K562 (cell line): ENCODE measurements around the gene ERVK3-1. TPM values are rescaled to one million over a fixed set of nuclear protein-coding genes. Genes with fewer than 3 reads are reported as not detected.
A peak's percentile ranks its signal among the peaks of the same experiment; 100 is the strongest.

Experiments
- ATAC-seq: fragments of 200-7000 bp; cut with Tn5 transposase; 3 replicates; pipeline ENCODE4 v1.9.1; 2020; ENCODE audit warnings: moderate library complexity
- BruUV-seq: library from RNA; stranded (reverse); fragments of 400-500 nt; replicated peaks from 2 replicates; lab custom pipeline; 2021; lab: Mats Ljungman, UMichigan
- CTCF ChIA-PET: fragments of 300-600 bp; formaldehyde crosslinking; extraction: SDS; loops from one replicate; lab custom pipeline; 2021; ENCODE audit warnings: low intra/inter-chr PET ratio; lab: Yijun Ruan, JAX
- POLR2A ChIA-PET: fragments of 300-600, 350-650 bp; sonication (Branson Sonifier 250); formaldehyde crosslinking; extraction: SDS; loops from one replicate; lab custom pipeline; 2021; ENCODE audit warnings: antibody characterized with exemption, inconsistent platforms; lab: Yijun Ruan, JAX
- DNase-seq, 4 experiments: peaks; one replicate each; pipeline versions ENCODE4 v3.0.0 to v3.0.0-alpha.2; 2011 to 2018; ENCODE audit warnings: low spot score in 3 of 4, mixed read lengths in 3 of 4; ENCODE audit errors: extremely low read depth in 1 of 4
- FAIRE-seq: peaks from 2 replicates; lab custom pipeline; 2011; peaks lifted over from hg19 to GRCh38; lab: Jason Lieb, UNC
- H2AFZ ChIP-seq: 2 replicates; pipeline ENCODE4 v1.6.0; 2011; ENCODE audit warnings: low read depth, low read length, control low read depth, inconsistent platforms
- H3K27ac ChIP-seq: fragments of 200-600 bp; 3 replicates; pipeline ENCODE4 v1.8.0; 2011; ENCODE audit warnings: low read depth, mild to moderate bottlenecking, control low read depth, inconsistent platforms, low read length, moderate library complexity, mixed read lengths; ENCODE audit errors: extremely low read depth
- H3K27me3 ChIP-seq, 2 experiments: fragments of 300-600 bp in 1 of 2; 2 replicates in 1 of 2; 3 replicates in 1 of 2; pipeline versions ENCODE4 v1.6.0 to v1.8.0; 2011; ENCODE audit warnings: inconsistent platforms in 2 of 2, low read length in 2 of 2, mild to moderate bottlenecking in 1 of 2, mixed read lengths in 1 of 2, moderate library complexity in 1 of 2; ENCODE audit not compliant: control insufficient read depth in 2 of 2, insufficient read depth in 2 of 2
- H3K36me3 ChIP-seq: fragments of 300-600 bp; 3 replicates; pipeline ENCODE4 v1.8.0; 2011; ENCODE audit warnings: mild to moderate bottlenecking, low read length, inconsistent platforms; ENCODE audit not compliant: control insufficient read depth, insufficient read depth
- H3K4me1 ChIP-seq, 2 experiments: fragments of 200-600 bp in 1 of 2; replicated peaks in 1 of 2; 2 replicates in 1 of 2; 3 replicates in 1 of 2; pipeline versions ENCODE4 v1.5.1 to v1.8.0; 2011; ENCODE audit warnings: inconsistent platforms in 2 of 2, low read length in 2 of 2, mild to moderate bottlenecking in 1 of 2, mixed read lengths in 1 of 2, moderate library complexity in 1 of 2; ENCODE audit not compliant: control insufficient read depth in 2 of 2, insufficient read depth in 2 of 2
- H3K4me2 ChIP-seq: 2 replicates; pipeline ENCODE4 v1.6.1; 2011; ENCODE audit warnings: low read length, control low read depth, inconsistent platforms, mixed read lengths; ENCODE audit not compliant: insufficient read depth
- H3K4me3 ChIP-seq: fragments of 200-600 bp; sonication (generic), shearing (Covaris generic); 2 replicates; pipeline ENCODE4 v1.5.1; 2016; ENCODE audit warnings: control low read depth, inconsistent platforms
- H3K79me2 ChIP-seq: fragments of 200-600 bp; 3 replicates; pipeline ENCODE4 v1.8.0; 2011; ENCODE audit warnings: low read length, inconsistent platforms; ENCODE audit not compliant: control insufficient read depth, insufficient read depth
- H3K9ac ChIP-seq, 2 experiments: 2 replicates each; pipeline versions ENCODE4 v1.6.0 to v1.6.1; 2011; ENCODE audit warnings: low read depth in 2 of 2, low read length in 2 of 2, control low read depth in 1 of 2, inconsistent platforms in 1 of 2, mild to moderate bottlenecking in 1 of 2, mixed read lengths in 1 of 2; ENCODE audit not compliant: insufficient read depth in 1 of 2
- H3K9me1 ChIP-seq: one replicate; pipeline ENCODE4 v1.6.0; 2011; ENCODE audit warnings: inconsistent platforms, mild to moderate bottlenecking, low read length, moderate library complexity; ENCODE audit not compliant: control insufficient read depth, insufficient read depth
- H3K9me3 ChIP-seq: replicated peaks from 2 replicates; pipeline ENCODE4 v1.5.1; 2011; ENCODE audit warnings: low read depth, low read length, inconsistent platforms; ENCODE audit not compliant: control insufficient read depth, insufficient read depth
- H4K20me1 ChIP-seq: replicated peaks from 2 replicates; pipeline ENCODE4 v1.6.1; 2011; ENCODE audit warnings: low read length, inconsistent platforms, mixed read lengths; ENCODE audit not compliant: control insufficient read depth, insufficient read depth
- ASH1L ChIP-seq: fragments of 450-650 bp; IDR thresholded peaks from 2 replicates; pipeline ENCODE4 v1.6.1; 2018; ENCODE audit warnings: borderline replicate concordance, mild to moderate bottlenecking, low read depth; ENCODE audit not compliant: partially characterized antibody
- FOXA3 ChIP-seq, 2 experiments: fragments of 450-650 bp in 1 of 2; sonication (generic) in 1 of 2; formaldehyde crosslinking; IDR thresholded peaks in 1 of 2; conservative IDR thresholded peaks in 1 of 2; 2 replicates each; pipeline versions ENCODE4 v1.4.0 to v1.8.0; 2020 to 2022; ENCODE audit warnings: mild to moderate bottlenecking in 2 of 2, missing genetic modification reagents in 1 of 2
- POLR2G ChIP-seq: fragments of 200-400 bp; formaldehyde crosslinking; IDR thresholded peaks from 2 replicates; pipeline ENCODE4 v1.6.1; 2017; ENCODE audit warnings: low read depth, mild to moderate bottlenecking, antibody characterized with exemption, low read length, moderate library complexity
- WGBS: fragments of 100-300 bp; shearing (Covaris generic); methylation state at CpG from one replicate; pipeline ENCODE4 v1.1.6; 2016; ENCODE audit warnings: low coverage, mixed read lengths; ENCODE audit not compliant: insufficient coverage; ENCODE audit errors: missing lambda C conversion rate; 5-methylcytosine and 5-hydroxymethylcytosine counted together
- in situ Hi-C: fragments of 300-500 bp; cut with MboI; formaldehyde crosslinking; loops from 4 replicates; pipeline ENCODE4 v1.15.0; 2018; ENCODE audit warnings: inconsistent platforms, mixed read lengths
- intact Hi-C: fragments of 100-400 bp; cut with micrococcal nuclease; formaldehyde crosslinking; loops from 2 replicates; pipeline ENCODE4 v1.14.2; 2022
- polyA plus RNA-seq, 8 experiments: library from polyadenylated mRNA; depleted of rRNA in 4 of 8; stranded (reverse) in 5 of 8; unstranded in 3 of 8; fragments of >200 nt; fragmentation: Nextera tagmentation in 2 of 8; fragmentation: Illumina TruSeq in 1 of 8; extraction: Ambion mirVana in 2 of 8; extraction: Trizol in 1 of 8; gene quantifications; 2 replicates each; pipeline versions ENCODE4 v1.2.1 to v1.2.3, GENCODE V29; 2011 to 2014; ENCODE audit warnings: inconsistent platforms in 1 of 8, missing spikeins in 1 of 8
- total RNA-seq, 7 experiments: library from RNA; depleted of rRNA in 6 of 7; stranded (reverse); fragments of >200 nt in 6 of 7; fragmentation: Illumina TruSeq in 2 of 7; extraction: Trizol in 2 of 7; gene quantifications; 2 replicates each; pipeline versions ENCODE4 v1.2.1 to v1.2.3, GENCODE V29; 2011 to 2021; ENCODE audit warnings: low replicate concordance in 1 of 7
- TF ChIP-seq, protein P1 (sequence below): fragments of 450-650 bp; formaldehyde crosslinking; IDR thresholded peaks from 2 replicates; pipeline ENCODE4 v1.4.0; 2020; ENCODE audit warnings: mild to moderate bottlenecking, moderate library complexity
- TF ChIP-seq, protein P2 (sequence below): sonication (generic); formaldehyde crosslinking; IDR thresholded peaks from 2 replicates; pipeline ENCODE4 v1.8.0; 2022; ENCODE audit warnings: mild to moderate bottlenecking, missing genetic modification reagents

Gene ERVK3-1
- total and polyA plus RNA-seq, 9 of the 15 experiments (the other 6 are each of a cell fraction or from before 2014, with no cell fraction given): 87.6 to 299 (median 119) TPM

DNA sequence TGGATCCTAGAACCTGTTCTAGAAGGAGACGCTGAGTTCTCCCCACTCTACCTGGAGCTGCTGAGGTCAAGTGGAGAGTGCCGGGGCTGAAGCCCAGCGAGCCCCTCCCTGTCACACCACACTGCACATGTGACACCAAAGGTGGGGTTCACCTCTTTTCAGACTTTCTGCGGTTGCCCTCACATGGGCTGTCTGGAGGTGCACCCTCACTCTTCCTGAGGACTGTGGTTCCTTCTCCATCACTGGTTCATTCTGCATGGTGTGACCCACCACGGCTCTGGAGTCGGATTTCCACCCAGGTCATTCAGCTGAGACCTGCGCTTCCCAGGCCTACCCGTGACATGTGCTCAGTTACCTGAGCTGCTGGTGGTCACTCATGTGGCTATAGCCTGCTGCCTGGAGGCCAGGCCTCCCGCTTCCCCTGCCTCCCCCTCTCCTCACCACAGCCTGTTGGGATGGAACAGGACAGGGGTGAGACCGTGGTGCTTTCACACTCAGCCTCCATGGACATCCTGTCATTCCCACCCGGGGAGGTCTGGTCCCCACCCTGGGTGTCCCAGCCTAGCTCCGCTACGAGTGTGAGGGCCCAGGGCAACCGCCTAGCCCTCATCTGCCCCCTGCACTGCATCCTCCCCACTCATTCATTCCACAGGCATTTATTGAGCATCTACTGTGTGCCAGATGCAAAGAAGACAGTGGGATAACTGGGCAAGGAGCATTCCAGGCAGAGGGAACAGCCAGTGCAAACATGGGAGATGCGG, 48.7 kb downstream of the ERVK3-1 start:
- in situ Hi-C loops: no loop called here
- 51% methylated on average over 14 of the region's 15 CpGs for WGBS
- POLR2A ChIA-PET: interaction anchor here (1.0 kb wide), 1 partner anchor 9 kb away, joined by 5 read pairs; the partner anchor contains the start of gene ZNF497
- no peak overlapping the region for H3K4me2 ChIP-seq
- H3K9me1 ChIP-seq: no peaks in the 10 kb centered on the region
- no peak overlapping the region for H3K4me3 ChIP-seq
- CTCF ChIA-PET: no interaction called here
- FAIRE-seq: no peak
- no peaks in the 10 kb centered on the region for H4K20me1 ChIP-seq
- intact Hi-C loops: no loop called here
- H3K27me3 ChIP-seq: no peaks in the 10 kb centered on the region
- H3K9ac ChIP-seq: peak overlapping the region in 1 of 2 experiments; percentile 14; a peak in 1 of 4 replicates
- TF ChIP-seq, protein P1, sequence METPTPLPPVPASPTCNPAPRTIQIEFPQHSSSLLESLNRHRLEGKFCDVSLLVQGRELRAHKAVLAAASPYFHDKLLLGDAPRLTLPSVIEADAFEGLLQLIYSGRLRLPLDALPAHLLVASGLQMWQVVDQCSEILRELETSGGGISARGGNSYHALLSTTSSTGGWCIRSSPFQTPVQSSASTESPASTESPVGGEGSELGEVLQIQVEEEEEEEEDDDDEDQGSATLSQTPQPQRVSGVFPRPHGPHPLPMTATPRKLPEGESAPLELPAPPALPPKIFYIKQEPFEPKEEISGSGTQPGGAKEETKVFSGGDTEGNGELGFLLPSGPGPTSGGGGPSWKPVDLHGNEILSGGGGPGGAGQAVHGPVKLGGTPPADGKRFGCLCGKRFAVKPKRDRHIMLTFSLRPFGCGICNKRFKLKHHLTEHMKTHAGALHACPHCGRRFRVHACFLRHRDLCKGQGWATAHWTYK: no peak
- TF ChIP-seq, protein P2, sequence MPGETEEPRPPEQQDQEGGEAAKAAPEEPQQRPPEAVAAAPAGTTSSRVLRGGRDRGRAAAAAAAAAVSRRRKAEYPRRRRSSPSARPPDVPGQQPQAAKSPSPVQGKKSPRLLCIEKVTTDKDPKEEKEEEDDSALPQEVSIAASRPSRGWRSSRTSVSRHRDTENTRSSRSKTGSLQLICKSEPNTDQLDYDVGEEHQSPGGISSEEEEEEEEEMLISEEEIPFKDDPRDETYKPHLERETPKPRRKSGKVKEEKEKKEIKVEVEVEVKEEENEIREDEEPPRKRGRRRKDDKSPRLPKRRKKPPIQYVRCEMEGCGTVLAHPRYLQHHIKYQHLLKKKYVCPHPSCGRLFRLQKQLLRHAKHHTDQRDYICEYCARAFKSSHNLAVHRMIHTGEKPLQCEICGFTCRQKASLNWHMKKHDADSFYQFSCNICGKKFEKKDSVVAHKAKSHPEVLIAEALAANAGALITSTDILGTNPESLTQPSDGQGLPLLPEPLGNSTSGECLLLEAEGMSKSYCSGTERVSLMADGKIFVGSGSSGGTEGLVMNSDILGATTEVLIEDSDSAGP (CRISPR knock-in tag): no peak
- 0 out of 2 replicates have a peak, but pooled peaks have one; percentile 29 for TF ChIP-seq POLR2G
- TF ChIP-seq FOXA3 (CRISPR knock-in tag; conservative IDR thresholded peaks at IDR 0.05 in 1 of 2, IDR thresholded peaks at IDR 0.05 in 1 of 2): no peak
- no peak for TF ChIP-seq ASH1L
- TF ChIP-seq, all 486 proteins: peak for 1
- no peaks in the 10 kb centered on the region for H3K79me2 ChIP-seq
- no peak; the same call in 2 of the 3 replicates for ATAC-seq
- DNase-seq: no peak
- no peak overlapping the region for H2AFZ ChIP-seq
- BruUV-seq: no TSS peak
- H3K9me3 ChIP-seq: no peaks in the 10 kb centered on the region
- H3K4me1 ChIP-seq: peaks cover 0 to 22% of the 10 kb centered on the region in 2 experiments; a peak in 2 of 5 replicates
- H3K36me3 ChIP-seq: no peaks in the 10 kb centered on the region
- H3K27ac ChIP-seq: no peak overlapping the region
